IPS-NIHi11 (cell line): ENCODE data around the gene NEURL1.
"Not testable (repeated sequence)": the region's sequence is repeated elsewhere in the genome, so short reads cannot be mapped to it uniquely, and the experiment has no call there.

Source experiments
- DNase-seq: peaks from one replicate; pipeline ENCODE4 v3.0.0; 2012; ENCODE audit warnings: mixed read lengths, low spot score

The NEURL1 gene

GRCh38 chr10:103465411-103466179 is 27.9 kb upstream of the NEURL1 start:
- no peak for DNase-seq

GRCh38 chr10:103466734-103467133 is 26.8 kb upstream of the NEURL1 start:
- no peak for DNase-seq

GRCh38 chr10:103467406-103467805 is 26.1 kb upstream of the NEURL1 start:
- no peak for DNase-seq

- DNase-seq = no peak
These were observed 24.3 kb upstream of the NEURL1 start for GRCh38 chr10:103469201-103469600.

GRCh38 chr10:103470761-103471653 is 22.5 kb upstream of the NEURL1 start:
- no peak for DNase-seq

GRCh38 chr10:103472005-103472404 is 21.5 kb upstream of the NEURL1 start:
- no peak for DNase-seq

GRCh38 chr10:103473261-103473671 is 20.2 kb upstream of the NEURL1 start:
- no peak for DNase-seq

- no peak for DNase-seq
These were observed 19.4 kb upstream of the NEURL1 start for GRCh38 chr10:103474077-103474476.

GRCh38 chr10:103475437-103475836 is 18.1 kb upstream of the NEURL1 start:
- no peak for DNase-seq

GRCh38 chr10:103476046-103476768 is 17.3 kb upstream of the NEURL1 start:
- peak; percentile 86 for DNase-seq

GRCh38 chr10:103478671-103479070 is 14.8 kb upstream of the NEURL1 start:
- DNase-seq = no peak

- peak; percentile 45 for DNase-seq
These were observed 14.4 kb upstream of the NEURL1 start, which contains the start of gene CALHM3 for GRCh38 chr10:103479135-103479534. TSS of gene CALHM3 (minus strand) at chr10:103479240. CDS start at chr10:103479032, 208 bp downstream.

- no peak for DNase-seq
These were observed 13.0 kb upstream of the NEURL1 start for GRCh38 chr10:103480521-103480920.

GRCh38 chr10:103481974-103482531 is 11.5 kb upstream of the NEURL1 start:
- DNase-seq = peak; percentile 60

GRCh38 chr10:103486635-103487409 is 6.7 kb upstream of the NEURL1 start:
- DNase-seq = not testable (repeated sequence)

GRCh38 chr10:103487410-103487708 is 6.1 kb upstream of the NEURL1 start:
- DNase-seq = no peak

GRCh38 chr10:103490986-103491314 is 2.6 kb upstream of the NEURL1 start:
- DNase-seq = no peak

- DNase-seq = peak; percentile 37
These were observed 1.7 kb upstream of the NEURL1 start for GRCh38 chr10:103491729-103492364.

GRCh38 chr10:103492655-103493261 is 747 bp upstream of the NEURL1 start:
- no peak for DNase-seq
